Thyroid gland (tissue), 4 donors: Measurements from ENCODE around the gene RAPGEF4.

ENCODE experiments used
- POLR2A ChIP-seq, 2 donors: fragments of 450-650 bp; IDR thresholded peaks; one replicate each; pipeline ENCODE4 v1.6.1; 2017; ENCODE audit warnings: antibody characterized with exemption in 2 of 2, mild to moderate bottlenecking in 2 of 2, moderate library complexity in 1 of 2
- TF ChIP-seq, protein P1 (sequence below), 6 experiments: fragments of 200-600 bp in 3 of 6; fragments of 450-650 bp in 3 of 6; sonication (generic) in 3 of 6; IDR thresholded peaks; one replicate each; pipeline ENCODE4 v1.5.1; 2016 to 2019; ENCODE audit warnings: antibody characterized with exemption in 6 of 6, mild to moderate bottlenecking in 2 of 6, inconsistent platforms in 1 of 6, moderate library complexity in 1 of 6

DNA sequence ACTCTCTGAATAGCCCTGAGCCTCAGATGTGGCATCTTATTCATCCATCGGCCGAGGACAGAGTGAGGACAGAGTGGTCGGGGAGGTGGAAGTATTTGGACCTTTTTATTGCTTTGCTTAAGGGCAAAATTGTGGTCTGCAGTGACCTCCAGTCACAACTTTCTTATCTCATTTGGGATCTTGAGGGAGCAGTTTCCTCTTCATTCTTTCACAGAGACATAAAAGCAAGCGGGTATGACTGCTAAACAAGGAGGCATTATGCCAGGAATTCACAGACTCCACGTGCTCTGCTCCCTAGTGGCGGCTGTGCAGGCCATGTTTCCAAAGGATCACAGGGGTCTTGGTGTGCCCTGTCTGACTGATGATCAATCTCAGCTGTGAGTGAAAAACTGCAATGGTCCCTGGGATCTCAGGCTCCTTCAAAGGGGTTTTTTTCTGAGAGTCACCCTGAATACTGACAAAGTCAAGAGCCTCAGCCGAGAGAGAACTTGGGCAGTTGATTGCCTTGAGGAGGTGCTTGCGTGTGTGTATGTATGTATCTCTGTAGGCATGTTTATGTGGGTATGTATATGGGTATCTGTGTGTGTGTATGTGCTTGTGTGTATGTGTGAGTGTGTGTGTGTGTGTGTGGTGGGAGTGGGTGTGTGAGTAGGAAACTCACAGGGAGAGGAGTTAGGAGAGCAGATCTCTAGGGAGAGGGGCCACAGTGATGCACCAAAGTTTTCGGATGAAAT lies 47.7 kb downstream of the RAPGEF4 start:
- TF ChIP-seq, protein P1, sequence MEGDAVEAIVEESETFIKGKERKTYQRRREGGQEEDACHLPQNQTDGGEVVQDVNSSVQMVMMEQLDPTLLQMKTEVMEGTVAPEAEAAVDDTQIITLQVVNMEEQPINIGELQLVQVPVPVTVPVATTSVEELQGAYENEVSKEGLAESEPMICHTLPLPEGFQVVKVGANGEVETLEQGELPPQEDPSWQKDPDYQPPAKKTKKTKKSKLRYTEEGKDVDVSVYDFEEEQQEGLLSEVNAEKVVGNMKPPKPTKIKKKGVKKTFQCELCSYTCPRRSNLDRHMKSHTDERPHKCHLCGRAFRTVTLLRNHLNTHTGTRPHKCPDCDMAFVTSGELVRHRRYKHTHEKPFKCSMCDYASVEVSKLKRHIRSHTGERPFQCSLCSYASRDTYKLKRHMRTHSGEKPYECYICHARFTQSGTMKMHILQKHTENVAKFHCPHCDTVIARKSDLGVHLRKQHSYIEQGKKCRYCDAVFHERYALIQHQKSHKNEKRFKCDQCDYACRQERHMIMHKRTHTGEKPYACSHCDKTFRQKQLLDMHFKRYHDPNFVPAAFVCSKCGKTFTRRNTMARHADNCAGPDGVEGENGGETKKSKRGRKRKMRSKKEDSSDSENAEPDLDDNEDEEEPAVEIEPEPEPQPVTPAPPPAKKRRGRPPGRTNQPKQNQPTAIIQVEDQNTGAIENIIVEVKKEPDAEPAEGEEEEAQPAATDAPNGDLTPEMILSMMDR (IDR thresholded peaks at IDR 0.05), result no peak
- TF ChIP-seq POLR2A (IDR thresholded peaks at IDR 0.05), result no peak
